Measurements from ENCODE around the gene ELFN1.
A peak's percentile ranks its signal among the peaks of the same experiment; 100 is the strongest.

Gene ELFN1

DNA sequence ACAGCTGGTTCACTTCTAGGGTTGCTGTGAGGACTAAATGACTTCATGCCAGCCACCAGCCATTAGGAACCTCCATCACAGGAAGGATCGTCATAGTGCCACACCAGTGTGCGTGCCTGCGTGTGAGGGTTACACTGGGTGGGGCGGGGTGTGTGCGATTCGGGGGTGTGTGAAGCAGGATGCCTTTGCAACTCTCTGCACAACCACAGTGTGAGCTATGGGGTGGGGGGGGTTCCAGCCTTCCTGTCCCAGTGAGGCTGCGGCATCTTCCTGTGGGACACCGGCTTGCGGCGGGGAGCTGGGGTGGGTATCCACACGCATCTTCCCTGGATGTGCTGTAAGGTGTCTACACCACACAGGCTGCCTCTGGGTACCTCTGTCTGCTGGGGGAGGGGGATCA is 6.9 kb upstream of the ELFN1 start:
- no peak overlapping the region for H3K27ac ChIP-seq
- TF ChIP-seq ZFX (IDR thresholded peaks at IDR 0.05; ENCODE audit: borderline replicate concordance), result no peak
- no peak for TF ChIP-seq CTCF (IDR thresholded peaks at IDR 0.05)

DNA sequence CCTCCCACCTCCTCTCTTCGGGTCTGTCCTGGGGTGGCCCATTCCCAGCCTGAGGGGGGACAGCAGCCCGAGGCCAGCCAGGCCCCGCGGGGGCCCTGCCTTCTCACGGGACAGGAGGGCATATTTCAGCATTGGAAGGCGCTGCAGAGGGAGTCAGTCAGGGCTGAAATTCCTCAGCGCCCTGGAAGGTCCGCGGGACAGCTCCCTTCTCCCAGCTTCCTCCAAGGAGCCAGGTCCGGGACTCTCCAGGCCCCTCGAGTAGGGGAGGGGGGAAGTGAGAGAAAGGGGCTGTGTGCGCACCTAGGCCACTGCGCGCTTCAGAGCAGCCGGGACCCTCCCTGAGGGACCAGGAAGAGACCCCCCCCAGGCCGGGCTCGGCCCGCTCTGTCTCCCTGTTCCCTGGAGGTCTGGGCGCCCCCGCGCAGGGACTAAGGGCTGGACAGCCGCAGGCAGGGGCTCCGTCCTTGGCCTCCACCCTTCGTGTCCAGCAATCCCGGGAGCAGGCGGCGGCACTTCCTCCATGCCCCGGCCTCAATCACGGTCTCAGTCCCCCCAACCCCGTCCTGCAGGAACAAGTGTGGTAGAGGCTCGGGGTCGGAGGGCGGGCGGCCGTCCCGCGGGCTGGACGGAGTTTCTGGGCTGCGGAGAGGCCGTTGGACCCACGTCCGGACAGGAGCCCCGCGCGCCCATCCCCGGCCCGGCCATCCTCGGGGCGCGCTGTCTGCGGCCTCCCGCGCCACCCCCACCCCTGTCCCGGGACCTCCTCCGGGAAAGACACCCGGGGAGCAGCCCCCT is 6.0 kb upstream of the ELFN1 start:
- no peak overlapping the region for H3K27ac ChIP-seq
- TF ChIP-seq ZFX (IDR thresholded peaks at IDR 0.05; ENCODE audit: borderline replicate concordance) (no peak), CTCF (IDR thresholded peaks at IDR 0.05) (no peak)

DNA sequence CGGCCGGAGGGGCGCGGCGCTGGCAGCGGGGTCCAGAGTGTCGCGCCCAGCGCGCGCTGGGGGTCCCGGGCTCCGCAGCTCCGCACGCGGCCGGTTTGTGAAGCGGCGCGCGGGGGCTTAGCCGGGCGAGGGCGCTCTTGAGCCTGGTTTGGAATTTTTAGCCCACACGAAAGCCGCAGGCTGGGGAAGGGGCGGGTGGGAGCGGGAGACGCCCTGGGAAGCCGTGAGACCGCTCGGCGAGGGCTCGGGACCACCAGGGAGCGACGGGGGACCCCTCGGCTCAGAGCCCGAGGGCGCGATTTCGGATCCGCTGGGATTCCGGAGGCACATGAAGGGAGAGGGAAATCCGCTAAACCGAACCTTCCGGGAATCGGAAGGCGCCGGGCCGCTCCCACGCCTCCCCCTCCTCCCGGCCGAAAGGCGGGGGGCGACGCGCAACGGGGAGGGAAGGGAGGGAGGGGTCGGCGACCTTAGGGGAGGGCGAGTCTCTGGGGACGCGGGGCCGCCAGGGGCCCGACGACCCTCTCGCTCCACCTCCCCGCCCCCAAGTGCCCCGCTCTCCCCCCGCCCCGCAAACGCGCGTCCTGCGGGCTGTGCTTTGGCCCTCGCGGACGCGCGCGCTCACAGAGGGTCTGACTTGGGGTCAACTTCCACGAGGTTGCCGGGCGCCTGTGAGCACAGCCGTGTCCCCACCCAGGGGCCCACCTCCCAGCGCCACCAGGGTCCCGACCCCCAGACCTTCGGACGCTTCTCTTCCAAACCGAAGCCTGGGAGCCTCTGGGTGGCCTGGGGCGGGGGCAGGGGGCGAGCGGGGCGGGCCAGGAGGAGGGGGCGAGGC is 5.1 kb upstream of the ELFN1 start:
- H3K27ac ChIP-seq, result no peak overlapping the region

GRCh38 chr7:1665549-1666316 is 4.3 kb upstream of the ELFN1 start:
- TF ChIP-seq CTCF (IDR thresholded peaks at IDR 0.05) (no peak), ZFX (IDR thresholded peaks at IDR 0.05; ENCODE audit: borderline replicate concordance) (no peak)
- H3K27ac ChIP-seq, result no peak overlapping the region

More for the DNA sequence above, 5.1 kb upstream of the ELFN1 start:
- TF ChIP-seq CTCF (IDR thresholded peaks at IDR 0.05) (peak; percentile 98), ZFX (IDR thresholded peaks at IDR 0.05; ENCODE audit: borderline replicate concordance) (no peak)

DNA sequence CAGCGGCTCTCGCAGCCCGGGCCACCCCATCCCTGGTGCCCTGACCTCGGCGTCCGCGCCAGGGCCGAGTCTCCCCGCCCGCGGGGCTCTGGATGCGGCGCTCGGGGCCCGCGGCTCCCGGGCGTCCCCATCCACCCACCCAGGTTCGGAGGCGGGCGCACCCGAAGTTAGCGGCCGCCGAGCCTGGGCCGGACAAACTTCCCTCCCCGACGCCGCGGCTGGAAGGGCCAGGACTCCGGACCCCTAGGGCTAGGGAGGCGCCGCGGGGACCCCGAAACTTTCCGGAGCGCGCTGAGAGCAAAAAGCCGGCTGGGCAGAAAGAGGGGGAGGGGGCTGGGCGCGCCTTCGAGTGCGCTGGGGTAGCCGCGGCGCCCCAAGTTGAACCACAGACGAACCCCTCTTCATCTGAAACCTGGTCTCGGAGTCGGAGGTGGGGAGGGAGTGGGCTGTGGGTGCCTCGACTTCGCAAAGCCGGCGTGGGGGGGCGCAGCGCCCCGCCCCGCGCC is 3.7 kb upstream of the ELFN1 start:
- no peak for TF ChIP-seq ZFX (IDR thresholded peaks at IDR 0.05; ENCODE audit: borderline replicate concordance)
- TF ChIP-seq CTCF (IDR thresholded peaks at IDR 0.05), result no peak
- H3K27ac ChIP-seq, result no peak overlapping the region

DNA sequence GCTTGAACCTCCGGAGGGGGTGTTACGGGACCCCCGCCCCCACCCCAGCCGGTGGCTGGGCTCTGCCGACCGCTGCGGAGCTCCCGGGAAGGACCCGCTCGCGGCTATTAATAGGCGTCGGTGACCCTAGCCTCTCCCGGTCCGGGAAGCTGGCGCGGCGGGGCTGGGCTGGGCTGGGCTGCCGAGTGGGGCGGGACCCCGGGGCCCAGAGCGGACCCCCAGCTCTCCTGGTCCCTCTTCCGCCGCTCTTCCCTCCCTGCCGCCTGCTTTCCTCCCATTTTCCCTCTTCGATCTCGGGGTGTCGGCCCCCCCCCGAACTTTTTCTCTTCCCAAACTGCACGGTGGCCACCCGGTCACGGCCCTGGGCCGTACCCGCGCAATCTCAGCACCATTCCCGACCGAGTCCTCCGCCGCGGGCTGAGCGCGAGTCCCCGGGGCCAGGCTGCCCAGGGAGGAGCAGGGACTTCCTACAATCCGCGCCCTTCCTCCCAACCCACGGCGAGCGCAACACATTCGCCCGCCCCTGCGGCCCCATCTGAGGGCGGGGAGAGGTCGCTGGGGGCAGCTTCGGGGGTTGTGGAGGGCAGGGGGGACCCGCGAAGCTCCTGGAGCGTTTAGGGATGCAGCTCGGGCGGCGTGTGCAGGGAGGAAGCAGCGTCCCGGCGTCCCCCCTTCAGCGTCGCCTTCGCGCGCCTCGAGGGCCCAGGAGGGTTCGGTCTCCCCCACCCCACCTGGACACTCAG is 3.1 kb upstream of the ELFN1 start:
- no peak overlapping the region for H3K27ac ChIP-seq
- TF ChIP-seq ZFX (IDR thresholded peaks at IDR 0.05; ENCODE audit: borderline replicate concordance), result no peak
- TF ChIP-seq CTCF (IDR thresholded peaks at IDR 0.05), result no peak

All from 22Rv1 (cell line).